HG02938 (cell line): ENCODE data around the gene AASDHPPT.
"Not testable (repeated sequence)": the region's sequence is repeated elsewhere in the genome, so short reads cannot be mapped to it uniquely, and the experiment has no call there.

Source experiments
- ATAC-seq: cut with Tn5 transposase; IDR thresholded peaks from one replicate; pipeline ENCODE4 v1.9.1; 2021; ENCODE audit warnings: mild to moderate bottlenecking, moderate library complexity; ENCODE audit not compliant: unreplicated experiment

The AASDHPPT gene, protein sequence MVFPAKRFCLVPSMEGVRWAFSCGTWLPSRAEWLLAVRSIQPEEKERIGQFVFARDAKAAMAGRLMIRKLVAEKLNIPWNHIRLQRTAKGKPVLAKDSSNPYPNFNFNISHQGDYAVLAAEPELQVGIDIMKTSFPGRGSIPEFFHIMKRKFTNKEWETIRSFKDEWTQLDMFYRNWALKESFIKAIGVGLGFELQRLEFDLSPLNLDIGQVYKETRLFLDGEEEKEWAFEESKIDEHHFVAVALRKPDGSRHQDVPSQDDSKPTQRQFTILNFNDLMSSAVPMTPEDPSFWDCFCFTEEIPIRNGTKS

DNA sequence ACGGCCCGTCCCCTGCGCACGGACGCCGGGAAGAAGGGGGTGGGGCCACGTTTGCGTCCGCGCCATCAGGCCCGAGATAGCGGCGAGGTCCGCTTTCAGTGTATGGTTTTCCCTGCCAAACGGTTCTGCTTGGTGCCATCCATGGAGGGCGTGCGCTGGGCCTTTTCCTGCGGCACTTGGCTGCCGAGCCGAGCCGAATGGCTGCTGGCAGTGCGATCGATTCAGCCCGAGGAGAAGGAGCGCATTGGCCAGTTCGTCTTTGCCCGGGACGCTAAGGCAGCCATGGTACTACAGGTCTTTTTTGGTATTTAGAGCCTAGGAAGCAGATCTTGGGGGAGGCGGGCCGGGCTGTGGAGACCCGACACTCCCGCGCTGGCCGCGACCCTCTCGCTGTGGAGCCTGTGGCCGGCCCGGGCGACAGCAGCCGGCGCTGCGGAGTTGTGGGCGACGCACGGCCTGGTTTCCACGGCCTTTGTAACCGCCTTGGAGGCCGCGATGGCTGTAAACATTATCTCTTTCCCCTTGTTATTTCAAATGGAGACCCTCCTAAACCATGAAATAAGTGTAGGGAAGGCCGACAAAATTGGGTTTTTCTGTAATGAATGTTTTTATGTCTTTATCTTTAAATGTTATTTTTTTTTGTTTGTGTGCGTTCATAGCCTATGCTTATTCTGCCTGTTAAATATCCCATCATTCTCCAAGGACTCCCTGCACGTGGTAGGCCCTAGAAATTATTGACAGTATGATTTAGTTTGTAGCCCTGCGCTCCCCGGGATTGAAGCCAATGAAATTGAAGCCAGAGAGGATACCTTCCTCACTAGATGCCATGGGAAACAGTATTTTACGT lies at the start of gene AASDHPPT:
Gene AASDHPPT (plus strand): TSS at position 54 of the 847 bp plus-strand sequence. CDS start 49 bp downstream, at position 103.
- ATAC-seq, result peak; percentile 25

DNA sequence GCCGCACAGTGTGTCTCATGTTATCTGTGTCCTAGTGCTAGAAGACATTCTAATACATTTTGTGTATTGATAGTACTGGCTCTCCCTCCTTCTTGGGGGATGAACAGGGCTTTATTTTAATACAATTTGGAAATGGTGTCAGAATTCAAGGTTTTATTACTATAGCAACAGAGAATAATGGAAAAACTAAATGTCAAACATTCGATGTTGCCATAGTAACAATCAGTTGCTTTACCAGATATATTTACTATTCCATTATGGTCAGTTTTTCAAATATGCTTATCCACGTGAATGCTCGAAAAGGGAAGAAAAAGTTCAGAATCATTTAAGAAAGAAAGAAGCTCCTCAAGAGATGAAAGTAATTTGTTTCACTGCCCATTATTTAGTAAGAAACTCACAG lies 46.9 kb upstream of the AASDHPPT start:
- ATAC-seq, result no peak

DNA sequence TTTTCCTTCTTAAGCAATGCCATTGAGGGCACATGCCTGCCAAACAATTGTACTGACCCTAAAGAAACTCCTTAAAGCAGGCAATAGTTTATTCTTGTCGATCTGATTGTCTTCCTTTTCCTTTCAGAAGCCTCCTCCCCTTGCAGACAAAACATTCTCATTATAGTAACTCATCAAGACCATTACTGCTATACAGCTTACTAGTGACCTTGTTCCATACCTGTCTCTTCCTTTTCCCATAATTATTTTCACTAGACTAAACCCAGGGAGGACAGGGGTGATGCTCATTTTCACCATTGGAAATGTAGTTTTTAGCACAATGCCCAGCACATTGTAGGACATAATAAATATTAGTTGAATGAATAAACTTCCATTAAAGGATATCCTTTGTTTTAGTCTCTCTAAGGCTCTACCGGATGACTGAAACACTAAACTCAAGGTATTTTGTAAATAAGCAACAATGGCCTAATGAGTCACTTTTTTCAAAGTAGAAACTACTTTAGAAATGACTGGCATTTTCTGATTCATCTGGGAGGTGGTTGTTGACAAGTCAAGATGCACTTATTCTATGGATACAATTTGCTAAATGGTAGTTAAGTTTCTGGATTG lies 46.2 kb upstream of the AASDHPPT start:
- peak; percentile 64 for ATAC-seq

DNA sequence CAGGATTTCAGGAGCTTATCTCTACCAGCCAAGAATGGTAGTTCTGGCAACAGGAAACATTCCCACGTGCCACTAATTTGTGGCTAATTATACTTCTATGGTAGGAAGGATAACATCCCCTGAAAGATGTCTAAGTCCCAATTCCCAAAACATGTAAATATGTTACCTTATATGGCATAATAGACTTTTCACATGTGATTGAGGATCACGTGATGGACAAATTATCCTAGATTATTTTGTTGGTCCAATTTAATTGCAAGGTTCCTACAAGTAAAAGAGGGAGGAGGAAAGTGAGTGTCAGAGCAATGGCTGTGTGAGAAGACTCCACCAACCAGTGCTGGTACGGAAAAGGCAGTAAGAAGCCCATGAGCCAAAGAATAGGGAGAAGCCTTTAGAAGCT lies 45.5 kb upstream of the AASDHPPT start:
- no peak for ATAC-seq

DNA sequence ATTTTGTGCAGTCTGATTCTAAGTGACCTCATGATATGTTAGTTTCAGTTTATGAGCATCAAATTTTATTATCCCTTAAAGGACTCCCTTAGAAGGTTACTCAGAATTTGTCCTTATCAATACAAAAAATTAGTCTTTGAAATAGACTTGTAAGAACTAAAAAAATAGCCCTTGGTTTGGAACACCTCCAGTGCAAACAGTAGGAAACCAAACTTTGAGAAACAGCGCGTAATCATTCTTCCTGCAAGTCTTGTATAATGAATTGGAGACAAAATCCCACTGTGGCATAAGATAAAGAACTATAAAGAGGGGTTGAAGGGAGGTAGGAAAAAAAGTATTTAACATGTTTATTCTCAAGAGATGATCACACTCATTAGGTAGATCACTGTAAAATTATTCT lies 44.6 kb upstream of the AASDHPPT start:
- no peak for ATAC-seq

DNA sequence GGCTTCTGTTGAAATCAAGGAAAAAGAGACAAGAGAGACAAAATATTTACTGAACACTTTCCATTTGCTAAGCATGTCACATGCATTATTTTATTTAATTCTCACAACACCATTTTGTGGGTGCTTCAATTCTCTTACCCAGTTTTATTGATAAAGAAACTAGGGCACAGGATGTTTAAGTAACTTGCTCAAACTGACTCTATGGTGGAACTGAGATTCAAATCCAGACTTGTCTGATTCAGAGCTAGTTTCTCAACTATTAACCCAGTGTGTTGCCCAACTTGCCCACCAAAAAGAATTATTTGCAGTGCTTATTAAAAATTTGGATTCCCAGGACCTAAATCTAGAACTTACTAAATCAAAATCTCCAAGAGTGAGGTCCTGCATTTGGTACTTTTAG lies 33.9 kb upstream of the AASDHPPT start:
- ATAC-seq, result no peak

DNA sequence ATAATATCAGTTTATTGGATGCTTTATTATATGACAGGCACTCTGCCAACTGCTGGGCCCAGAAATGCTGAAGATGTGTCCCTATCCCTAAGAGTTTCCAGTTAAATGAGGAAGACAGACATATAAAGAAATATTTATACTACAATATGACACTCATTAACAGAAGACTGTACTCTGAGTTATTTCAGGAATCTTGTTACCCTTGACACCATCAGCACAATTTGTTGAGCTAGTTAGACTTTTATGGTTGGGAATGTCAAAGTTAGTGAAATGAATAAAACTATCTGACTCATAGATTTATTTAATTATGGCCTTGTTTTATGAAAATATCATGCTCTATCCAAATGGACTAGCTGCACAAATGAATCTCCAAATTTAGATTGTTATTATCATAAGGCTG lies 29.8 kb upstream of the AASDHPPT start:
- ATAC-seq, result no peak

DNA sequence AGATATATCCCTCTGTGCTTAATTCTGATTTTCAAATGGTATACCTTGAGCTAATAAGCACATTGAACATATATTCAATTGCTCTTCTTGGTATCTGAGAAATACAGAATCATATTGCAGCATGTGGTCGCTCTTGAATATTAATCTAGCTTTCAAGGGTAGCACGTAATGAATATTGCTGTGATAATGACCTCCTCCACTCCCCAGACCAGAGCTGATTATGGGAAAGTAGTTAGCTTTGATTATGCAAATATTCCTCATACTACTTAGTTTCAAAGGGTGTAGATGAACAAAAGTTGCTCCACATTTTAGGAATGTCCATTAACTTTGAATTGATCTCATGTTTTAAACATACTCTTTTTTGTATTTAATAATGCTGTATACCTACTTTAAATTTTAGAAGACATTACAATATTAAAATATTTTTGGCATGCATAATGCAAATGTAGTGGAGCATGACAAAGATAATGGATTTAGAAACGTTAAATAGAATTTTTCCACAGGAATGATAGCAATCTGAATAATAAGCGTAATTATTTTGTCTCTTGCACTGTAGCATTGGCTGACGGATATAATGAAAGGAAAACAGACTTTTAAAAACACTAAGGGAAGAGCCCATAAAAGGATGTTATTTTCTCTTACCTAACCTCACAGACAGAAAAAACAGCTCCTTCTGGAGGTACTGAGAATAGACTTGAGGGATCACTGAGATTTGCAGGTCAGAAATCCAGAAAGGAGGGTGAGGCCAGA lies 27.6 kb upstream of the AASDHPPT start:
- ATAC-seq, result no peak

DNA sequence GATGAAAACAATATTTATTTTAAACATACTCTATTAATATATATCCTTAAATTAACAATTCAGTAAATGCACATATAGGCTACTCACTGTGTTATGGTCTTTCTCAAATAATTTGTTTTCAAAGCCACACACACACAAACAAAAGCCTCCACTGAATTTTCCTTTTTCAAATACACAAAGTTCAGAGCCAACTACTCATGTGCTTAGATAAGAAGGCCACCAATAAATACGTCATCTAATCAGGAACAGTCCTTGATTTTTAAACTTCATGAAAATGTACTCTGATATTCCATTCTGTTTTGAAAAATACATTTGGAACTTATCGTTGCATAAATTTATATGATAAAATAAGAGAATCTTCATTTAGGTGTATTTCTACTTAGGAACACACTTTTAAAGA lies 26.4 kb upstream of the AASDHPPT start:
- ATAC-seq, result no peak

DNA sequence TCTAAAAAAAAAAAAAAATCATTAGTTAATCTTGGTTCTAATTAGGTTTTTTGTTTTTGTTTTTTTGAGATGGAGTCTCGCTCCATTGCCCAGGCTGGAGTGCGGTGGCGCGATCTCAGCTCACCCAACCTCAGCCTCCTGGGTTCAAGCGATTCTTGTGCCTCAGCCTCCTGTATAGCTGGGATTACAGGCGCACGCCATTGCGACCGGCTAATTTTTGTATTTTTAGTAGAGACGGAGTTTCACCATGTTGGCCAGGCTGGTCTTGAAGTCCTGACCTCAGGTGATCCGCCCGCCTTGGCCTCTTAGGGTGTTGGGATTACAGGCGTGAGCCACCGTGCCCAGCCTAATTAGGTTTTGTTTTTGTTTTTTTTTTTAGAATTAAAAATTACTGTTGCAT lies 19.1 kb upstream of the AASDHPPT start:
- ATAC-seq, result not testable (repeated sequence)

DNA sequence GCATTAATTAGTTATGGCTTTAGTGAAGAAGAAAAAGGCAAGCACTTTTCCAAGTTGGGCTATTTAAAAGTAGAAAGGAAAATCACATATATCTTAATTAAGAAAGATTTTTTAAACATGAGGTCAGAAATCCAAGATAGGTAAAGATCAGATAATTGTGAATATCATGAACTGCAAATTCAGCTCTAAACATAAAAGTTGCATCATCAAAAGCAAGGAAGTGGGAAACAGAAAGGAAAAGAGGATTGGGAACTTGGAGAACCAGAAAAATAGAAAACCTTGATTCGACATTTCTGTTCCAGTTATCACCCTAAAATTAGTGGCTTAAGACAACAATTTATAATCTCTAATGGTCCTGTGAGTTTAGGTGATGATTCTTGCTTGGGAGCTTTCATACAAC lies 17.8 kb upstream of the AASDHPPT start:
- ATAC-seq, result no peak

DNA sequence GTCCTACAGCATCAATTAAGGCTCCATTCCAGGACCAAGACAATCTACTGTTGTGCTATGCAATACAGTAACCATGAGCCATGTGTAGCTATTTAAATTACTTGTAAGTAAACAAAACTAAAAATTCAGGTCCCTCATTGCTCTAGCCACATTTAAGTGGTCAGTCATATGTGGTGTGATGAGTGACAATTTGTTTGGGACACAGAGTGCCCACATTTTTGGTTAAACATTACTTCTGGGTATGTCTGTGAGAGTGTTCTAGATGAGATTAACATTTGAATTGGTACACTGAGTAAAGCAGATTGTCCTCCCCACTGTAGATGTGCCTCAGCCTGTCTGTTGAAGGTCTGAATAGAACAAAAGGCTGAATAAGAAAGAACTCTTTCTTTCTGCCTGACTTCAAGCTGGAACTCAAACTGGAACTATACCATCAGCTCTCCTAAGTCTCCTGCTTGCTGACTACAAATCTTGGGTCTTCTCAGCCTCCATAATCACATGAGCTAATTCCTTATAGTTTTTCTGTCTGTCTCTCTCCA lies 16.1 kb upstream of the AASDHPPT start:
- no peak for ATAC-seq

DNA sequence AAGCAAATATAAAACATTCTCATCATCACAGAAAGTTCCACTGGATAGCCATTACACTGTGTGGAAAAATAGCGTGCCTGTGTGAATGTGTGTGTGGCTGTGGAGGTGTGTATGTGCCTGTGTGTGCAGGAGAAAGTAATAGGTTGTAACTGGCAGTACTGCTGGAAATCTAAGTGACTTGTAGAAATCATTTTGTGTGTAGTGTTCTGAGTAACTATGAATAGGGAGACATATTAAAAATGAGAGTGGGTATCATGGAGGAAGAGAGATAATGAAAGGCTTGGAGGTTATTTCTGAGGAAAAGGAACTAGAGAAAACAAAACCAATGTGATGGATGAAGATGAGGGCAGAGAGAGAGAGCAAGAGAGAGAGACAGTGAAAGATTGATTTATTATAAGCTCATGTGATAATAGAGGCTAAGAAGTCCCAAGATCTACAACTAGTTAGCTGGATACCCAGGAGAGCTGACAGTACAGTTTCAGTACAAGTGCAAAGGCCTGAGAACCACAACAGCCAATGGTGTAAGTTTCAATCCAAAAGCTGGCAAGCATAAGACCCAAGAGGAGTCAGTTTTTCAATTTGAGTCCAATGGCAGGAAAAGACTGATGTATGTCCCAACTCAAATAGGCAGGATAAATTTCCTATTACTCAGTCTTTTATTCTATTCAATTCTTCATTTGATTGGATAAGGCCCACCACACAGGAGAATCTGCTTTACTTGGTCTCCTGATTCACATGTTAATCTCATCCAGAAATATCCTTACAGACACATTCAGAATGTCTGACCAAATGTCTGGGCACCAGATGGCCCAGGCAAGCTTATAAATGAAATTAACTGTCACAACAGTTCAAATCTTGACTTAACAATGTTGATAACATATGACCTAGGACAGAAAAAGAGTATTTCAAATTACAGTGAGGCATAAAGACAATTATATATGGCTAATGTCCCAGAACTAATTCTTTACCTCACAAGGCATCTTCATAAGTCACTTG lies 15.2 kb upstream of the AASDHPPT start:
- ATAC-seq, result no peak

DNA sequence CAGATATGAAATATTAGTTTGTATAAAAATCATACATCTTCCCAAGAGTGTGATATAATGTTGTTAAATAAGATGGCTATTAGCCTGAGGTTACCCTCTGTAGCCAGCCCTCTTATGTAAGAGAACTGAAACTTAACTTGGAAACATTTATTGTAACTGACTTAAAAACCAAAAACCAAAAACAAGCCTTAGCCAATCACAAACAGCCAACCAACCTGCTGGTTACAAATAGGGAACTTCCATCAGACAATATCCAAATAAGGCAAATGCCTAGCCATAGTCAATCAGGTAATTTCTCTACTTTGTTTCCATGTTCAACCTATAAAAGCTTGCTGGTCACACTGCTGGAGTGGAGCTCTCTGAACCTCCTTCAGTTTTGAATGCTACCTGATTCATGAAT lies 14.5 kb upstream of the AASDHPPT start:
- ATAC-seq, result peak; percentile 61

DNA sequence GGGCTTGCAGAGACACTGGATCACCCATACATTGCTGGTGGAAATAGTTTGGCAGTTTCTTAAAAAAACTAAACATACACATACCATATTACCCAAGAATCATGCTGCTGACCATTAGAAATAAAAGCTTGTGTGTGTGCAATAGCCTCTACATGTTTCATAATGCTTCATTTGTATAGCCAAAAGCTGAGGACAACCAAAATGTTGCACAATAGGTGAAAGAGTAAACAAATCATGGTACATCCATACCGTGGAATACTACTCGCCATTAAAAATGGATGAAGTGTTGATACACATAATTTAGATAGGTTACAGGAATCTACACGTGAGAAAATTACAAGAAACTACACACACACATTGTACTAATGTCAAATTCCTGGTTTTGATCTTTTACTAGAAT lies 6.9 kb upstream of the AASDHPPT start:
- no peak for ATAC-seq

DNA sequence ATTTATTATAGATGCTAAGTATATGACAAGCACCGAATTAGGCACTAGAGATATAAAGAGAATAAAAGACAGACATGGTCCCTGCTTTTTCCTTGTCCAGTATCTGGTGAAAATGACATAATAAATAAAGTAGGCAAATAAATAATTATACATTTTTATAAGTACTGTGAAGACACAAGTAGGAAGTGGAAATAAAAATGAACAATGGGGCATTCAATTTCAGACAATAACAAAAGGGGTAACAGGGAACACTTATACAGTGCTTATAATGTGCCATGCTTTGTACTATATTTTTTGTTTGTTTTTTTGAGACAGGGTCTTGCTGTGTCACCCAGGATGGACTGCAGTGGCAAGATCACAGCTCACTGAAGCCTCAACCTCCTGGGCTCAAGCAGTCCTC lies 4.7 kb upstream of the AASDHPPT start:
- ATAC-seq, result no peak

DNA sequence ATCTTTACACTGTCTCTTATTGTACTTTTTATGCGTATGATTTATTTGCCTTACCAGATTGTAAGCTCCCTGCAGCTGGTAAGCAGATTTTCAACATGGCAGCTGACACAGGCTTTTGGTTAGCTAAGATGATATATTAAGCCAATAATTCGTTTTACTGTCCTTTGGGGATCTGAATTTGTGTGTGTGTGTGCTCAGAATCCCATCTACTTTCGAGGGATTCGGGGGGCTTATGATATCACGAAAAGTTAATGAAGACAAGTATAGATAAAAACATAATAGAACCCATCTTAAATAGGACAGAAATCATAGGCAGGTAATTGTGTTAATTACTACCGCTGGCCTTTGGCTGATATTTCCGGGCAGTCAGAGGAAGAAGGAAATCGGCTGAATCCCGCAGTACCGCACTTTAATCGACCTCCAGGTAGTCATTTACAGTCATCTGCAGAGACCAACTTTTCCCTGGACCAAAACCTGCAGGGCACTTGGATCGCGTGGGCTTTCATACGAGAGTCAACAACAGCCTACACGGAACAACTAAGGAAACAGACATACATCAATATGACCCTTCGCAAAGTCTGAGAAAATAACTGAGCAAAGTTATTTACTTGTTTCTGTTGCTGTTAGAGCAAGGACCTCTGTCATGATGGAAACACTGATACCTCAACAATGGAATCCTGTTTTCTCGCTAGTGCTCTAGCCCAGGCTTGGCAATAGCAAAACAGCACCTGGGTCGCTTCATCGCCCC lies 1.1 kb upstream of the AASDHPPT start:
- peak; percentile 0 for ATAC-seq

DNA sequence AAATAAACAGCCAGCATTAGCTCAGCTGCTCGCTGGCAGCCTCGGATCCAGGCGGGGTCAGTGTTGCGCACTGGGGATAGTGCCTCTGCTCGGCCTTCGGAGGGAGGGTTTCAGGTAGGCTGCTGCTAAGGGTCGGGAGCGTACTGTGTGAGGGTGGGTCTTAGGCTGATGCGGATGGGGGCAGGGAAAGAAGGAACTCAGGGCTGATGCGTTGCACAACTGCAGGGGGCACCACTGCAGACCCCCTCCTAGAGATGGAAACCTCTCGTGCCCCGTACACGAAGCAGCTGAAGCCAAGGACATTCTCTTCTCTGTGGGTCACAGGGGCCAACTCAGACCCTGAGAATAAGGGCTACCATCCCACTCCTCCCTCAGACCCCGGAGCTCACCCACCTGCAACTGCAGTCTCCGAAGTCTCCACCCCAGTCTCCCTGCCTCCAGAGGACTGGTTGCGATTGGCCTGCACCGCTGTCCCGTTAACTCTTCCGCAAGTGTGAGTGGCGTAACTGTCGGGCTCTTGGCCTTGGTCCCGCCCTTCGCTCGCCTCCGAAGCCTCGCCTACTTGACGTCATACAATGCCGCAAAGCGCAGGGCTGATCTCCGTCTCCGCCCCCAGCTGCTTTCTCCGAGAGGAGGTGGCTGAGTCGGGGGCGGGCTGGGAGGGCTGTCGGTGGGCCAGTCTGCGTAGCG lies 398 bp upstream of the AASDHPPT start, which contains the start of gene KBTBD3:
Gene KBTBD3 (minus strand): TSS at position 429 of the 690 bp plus-strand sequence. CDS start 18,250 bp downstream, outside the sequence.
- peak; percentile 95 for ATAC-seq
